Loucy (cell line): ENCODE measurements around the gene MAFF.

Experiments
- EZH2phosphoT487 ChIP-seq: fragments of 200-600 bp; IDR thresholded peaks from 2 replicates; pipeline ENCODE4 v1.6.1; 2018; ENCODE audit warnings: antibody characterized with exemption, mild to moderate bottlenecking, moderate library complexity, borderline replicate concordance
- TF ChIP-seq, protein P1 (sequence below): fragments of 200-600 bp; sonication (generic); conservative IDR thresholded peaks from 2 replicates; pipeline ENCODE4 v1.5.1; 2014; ENCODE audit warnings: mild to moderate bottlenecking, antibody characterized with exemption, low read length

DNA sequence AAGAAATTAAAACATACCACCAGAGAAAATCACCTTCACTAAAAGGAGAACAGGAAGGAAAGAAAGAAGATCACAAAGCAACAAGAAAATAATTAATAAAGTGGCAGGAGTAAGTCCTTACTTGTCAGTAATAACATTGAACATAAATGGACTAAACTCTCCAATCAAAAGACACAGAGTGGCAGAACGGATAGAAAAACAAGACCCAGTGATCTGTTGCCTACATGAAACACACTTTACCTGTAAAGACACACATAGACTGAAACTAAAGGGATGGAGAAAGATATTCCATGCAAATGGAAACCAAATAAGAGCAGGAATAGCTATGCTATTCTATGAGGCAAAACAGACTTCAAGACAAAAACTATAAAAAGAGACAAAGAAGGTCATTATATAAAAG is 46.1 kb upstream of the MAFF start:
- TF ChIP-seq, protein P1, sequence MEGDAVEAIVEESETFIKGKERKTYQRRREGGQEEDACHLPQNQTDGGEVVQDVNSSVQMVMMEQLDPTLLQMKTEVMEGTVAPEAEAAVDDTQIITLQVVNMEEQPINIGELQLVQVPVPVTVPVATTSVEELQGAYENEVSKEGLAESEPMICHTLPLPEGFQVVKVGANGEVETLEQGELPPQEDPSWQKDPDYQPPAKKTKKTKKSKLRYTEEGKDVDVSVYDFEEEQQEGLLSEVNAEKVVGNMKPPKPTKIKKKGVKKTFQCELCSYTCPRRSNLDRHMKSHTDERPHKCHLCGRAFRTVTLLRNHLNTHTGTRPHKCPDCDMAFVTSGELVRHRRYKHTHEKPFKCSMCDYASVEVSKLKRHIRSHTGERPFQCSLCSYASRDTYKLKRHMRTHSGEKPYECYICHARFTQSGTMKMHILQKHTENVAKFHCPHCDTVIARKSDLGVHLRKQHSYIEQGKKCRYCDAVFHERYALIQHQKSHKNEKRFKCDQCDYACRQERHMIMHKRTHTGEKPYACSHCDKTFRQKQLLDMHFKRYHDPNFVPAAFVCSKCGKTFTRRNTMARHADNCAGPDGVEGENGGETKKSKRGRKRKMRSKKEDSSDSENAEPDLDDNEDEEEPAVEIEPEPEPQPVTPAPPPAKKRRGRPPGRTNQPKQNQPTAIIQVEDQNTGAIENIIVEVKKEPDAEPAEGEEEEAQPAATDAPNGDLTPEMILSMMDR = no peak
- TF ChIP-seq EZH2phosphoT487 = no peak
